HepG2 (cell line): ENCODE measurements around the gene CTXN1. TPM values are rescaled to one million over a fixed set of nuclear protein-coding genes. Genes with fewer than 3 reads are reported as not detected.
A peak's percentile ranks its signal among the peaks of the same experiment; 100 is the strongest.

Experiments
- ADNP ChIP-seq: sonication (generic); formaldehyde crosslinking; IDR thresholded peaks from 2 replicates; pipeline ENCODE4 v1.4.0; 2020; ENCODE audit warnings: missing genetic modification reagents
- AGO1 ChIP-seq: fragments of 200-400 bp; formaldehyde crosslinking; IDR thresholded peaks from 2 replicates; pipeline ENCODE4 v1.6.1; 2017; ENCODE audit warnings: mild to moderate bottlenecking, low read depth, low read length, moderate library complexity; ENCODE audit not compliant: poor library complexity, severe bottlenecking
- ELF3 ChIP-seq: IDR thresholded peaks from 2 replicates; pipeline ENCODE4 v1.6.1; 2016; ENCODE audit warnings: missing genetic modification reagents, missing compliant biosample characterization
- ESRRA ChIP-seq: sonication (generic); formaldehyde crosslinking; IDR thresholded peaks from 2 replicates; pipeline ENCODE4 v1.5.1; 2020; ENCODE audit warnings: mild to moderate bottlenecking, low read depth, missing genetic modification reagents
- IKZF5 ChIP-seq: IDR thresholded peaks from 2 replicates; pipeline ENCODE4 v1.6.1; 2018; ENCODE audit warnings: missing genetic modification reagents, mild to moderate bottlenecking, missing compliant biosample characterization
- JDP2 ChIP-seq: sonication (generic); formaldehyde crosslinking; IDR thresholded peaks from 2 replicates; pipeline ENCODE4 v1.8.1; 2022; ENCODE audit warnings: missing genetic modification reagents, borderline replicate concordance
- NFE2L1 ChIP-seq: sonication (generic); formaldehyde crosslinking; IDR thresholded peaks from 2 replicates; pipeline ENCODE4 v1.4.0; 2020; ENCODE audit warnings: missing genetic modification reagents, mild to moderate bottlenecking, borderline replicate concordance
- NPAS2 ChIP-seq: sonication (generic); formaldehyde crosslinking; IDR thresholded peaks from 2 replicates; pipeline ENCODE4 v1.8.0; 2022; ENCODE audit warnings: mild to moderate bottlenecking, missing genetic modification reagents, borderline replicate concordance
- PAXIP1 ChIP-seq: sonication (generic); formaldehyde crosslinking; conservative IDR thresholded peaks from 2 replicates; pipeline ENCODE4 v1.4.0; 2020; ENCODE audit warnings: mild to moderate bottlenecking, missing genetic modification reagents, moderate library complexity
- PHF8 ChIP-seq: sonication (generic); formaldehyde crosslinking; IDR thresholded peaks from 2 replicates; pipeline ENCODE4 v1.5.0; 2020; ENCODE audit warnings: missing genetic modification reagents
- PREB ChIP-seq: sonication (generic); formaldehyde crosslinking; IDR thresholded peaks from 2 replicates; pipeline ENCODE4 v1.4.0; 2020; ENCODE audit warnings: missing genetic modification reagents
- RFXAP ChIP-seq: sonication (generic); formaldehyde crosslinking; IDR thresholded peaks from 2 replicates; pipeline ENCODE4 v1.4.0; 2020; ENCODE audit warnings: missing genetic modification reagents, borderline replicate concordance
- SRF ChIP-seq: IDR thresholded peaks from 2 replicates; pipeline ENCODE4 v1.6.1; 2011; ENCODE audit warnings: mild to moderate bottlenecking, low read depth, low read length, moderate library complexity
- THAP9 ChIP-seq: sonication (generic); formaldehyde crosslinking; IDR thresholded peaks from 2 replicates; pipeline ENCODE4; 2020; ENCODE audit warnings: missing genetic modification reagents, mild to moderate bottlenecking, borderline replicate concordance
- ZNF160 ChIP-seq: sonication (generic); formaldehyde crosslinking; IDR thresholded peaks from 2 replicates; pipeline ENCODE4 v1.8.0; 2022; ENCODE audit warnings: mild to moderate bottlenecking, inconsistent platforms, missing genetic modification reagents
- ZNF557 ChIP-seq: sonication (generic); formaldehyde crosslinking; IDR thresholded peaks from 2 replicates; pipeline ENCODE4 v1.4.0; 2020; ENCODE audit warnings: missing genetic modification reagents
- ZNF558 ChIP-seq: sonication (generic); formaldehyde crosslinking; IDR thresholded peaks from 2 replicates; pipeline ENCODE4 v1.9.0; 2022; ENCODE audit warnings: mild to moderate bottlenecking, missing genetic modification reagents, borderline replicate concordance
- ZNF570 ChIP-seq: sonication (generic); formaldehyde crosslinking; IDR thresholded peaks from 2 replicates; pipeline ENCODE4 v1.4.0; 2020; ENCODE audit warnings: mild to moderate bottlenecking, missing genetic modification reagents, borderline replicate concordance
- ZNF607 ChIP-seq: sonication (generic); formaldehyde crosslinking; IDR thresholded peaks from 2 replicates; pipeline ENCODE4 v1.5.1; 2020; ENCODE audit warnings: missing genetic modification reagents, mild to moderate bottlenecking, borderline replicate concordance
- ZNF768 ChIP-seq: sonication (generic); formaldehyde crosslinking; IDR thresholded peaks from 2 replicates; pipeline ENCODE4 v1.4.0; 2020; ENCODE audit warnings: missing genetic modification reagents
- polyA plus RNA-seq, 8 experiments: library from polyadenylated mRNA; depleted of rRNA in 3 of 8; stranded (reverse) in 7 of 8; unstranded in 1 of 8; fragments of >200 nt; fragmentation: Illumina TruSeq in 4 of 8; extraction: Trizol in 4 of 8; gene quantifications; 2 replicates each; pipeline versions ENCODE4 v1.2.1 to v1.2.3, GENCODE V29; 2011 to 2016; ENCODE audit warnings: low read depth in 4 of 8, missing spikeins in 1 of 8, mixed read lengths in 1 of 8; ENCODE audit not compliant: insufficient read depth in 1 of 8
- total RNA-seq, 5 experiments: library from RNA; depleted of rRNA; stranded (reverse); fragments of >200 nt; fragmentation: Illumina TruSeq; extraction: Trizol; gene quantifications; 2 replicates each; pipeline ENCODE4 v1.2.3, GENCODE V29; 2016; ENCODE audit warnings: low read depth in 1 of 5

Gene CTXN1
- total and polyA plus RNA-seq, 2 of the 13 experiments (the other 11 are each of a cell fraction or from before 2014, with no cell fraction given), result 0.11 TPM; not detected in 1

GRCh38 chr19:7919610-7920518, 6.1 kb downstream of the CTXN1 start, which contains the start of gene SNAPC2 (continued):
- peak; percentile 60; the same call in 1 of the 2 replicates for TF ChIP-seq ZNF160 (CRISPR knock-in tag)
- peak; percentile 47; the same call in 1 of the 2 replicates for TF ChIP-seq ZNF607 (CRISPR knock-in tag)
- peak; percentile 22; the same call in 1 of the 2 replicates for TF ChIP-seq ESRRA (CRISPR knock-in tag)
- TF ChIP-seq JDP2, result no peak
- peak; percentile 92; the same call in 1 of the 2 replicates for TF ChIP-seq THAP9 (CRISPR knock-in tag)
- TF ChIP-seq ZNF557 (CRISPR knock-in tag), result no peak; the same call in 1 of the 2 replicates
- TF ChIP-seq ELF3 (CRISPR knock-in tag), result peak; percentile 66; the same call in 1 of the 2 replicates
- TF ChIP-seq PREB (CRISPR knock-in tag), result no peak
- TF ChIP-seq SRF, result no peak
- TF ChIP-seq PHF8, result peak; percentile 78
- 0 out of 2 replicates have a peak, but pooled peaks have one; percentile 30 for TF ChIP-seq RFXAP (CRISPR knock-in tag)
- no peak for TF ChIP-seq NFE2L1 (CRISPR knock-in tag)
- TF ChIP-seq ZNF570 (CRISPR knock-in tag), result no peak
- TF ChIP-seq AGO1, result peak; percentile 64
- no peak for TF ChIP-seq NPAS2 (CRISPR knock-in tag)
- no peak; the same call in 1 of the 2 replicates for TF ChIP-seq ZNF768 (CRISPR knock-in tag)
- peak; percentile 72 for TF ChIP-seq PAXIP1
- TF ChIP-seq IKZF5 (CRISPR knock-in tag), result peak; percentile 74; the same call in 1 of the 2 replicates
- TF ChIP-seq ZNF558 (CRISPR knock-in tag), result no peak; the same call in 1 of the 2 replicates
- TF ChIP-seq ADNP (CRISPR knock-in tag), result no peak
